ENCODE data around the gene TGFB1I1.
"Not testable (repeated sequence)": the region's sequence is repeated elsewhere in the genome, so short reads cannot be mapped to it uniquely, and the experiment has no call there.

TGFB1I1 gene

GRCh38 chr16:31487720-31488467 is 15.9 kb downstream of the TGFB1I1 start:
- DNase-seq (ENCODE audit: low spot score), result peak; percentile 78

- DNase-seq (ENCODE audit: low spot score), result no peak
These were observed 16.7 kb downstream of the TGFB1I1 start for GRCh38 chr16:31488468-31489297.

- DNase-seq (ENCODE audit: low spot score), result no peak
These were observed 17.3 kb downstream of the TGFB1I1 start for GRCh38 chr16:31489298-31489564.

- DNase-seq (ENCODE audit: low spot score), result no peak
These were observed 17.9 kb downstream of the TGFB1I1 start for GRCh38 chr16:31489616-31490584.

GRCh38 chr16:31491778-31492418 is 19.9 kb downstream of the TGFB1I1 start:
- DNase-seq (ENCODE audit: low spot score), result no peak

GRCh38 chr16:31493506-31494125 is 21.7 kb downstream of the TGFB1I1 start:
- no peak for DNase-seq (ENCODE audit: low spot score)

- DNase-seq (ENCODE audit: low spot score), result no peak
These were observed 24.7 kb downstream of the TGFB1I1 start for GRCh38 chr16:31496670-31497069.

GRCh38 chr16:31498493-31498892 is 26.5 kb downstream of the TGFB1I1 start:
- DNase-seq (ENCODE audit: low spot score), result no peak

GRCh38 chr16:31499928-31500327 is 28.0 kb downstream of the TGFB1I1 start:
- DNase-seq (ENCODE audit: low spot score), result no peak

- DNase-seq (ENCODE audit: low spot score), result no peak
These were observed 29.4 kb downstream of the TGFB1I1 start for GRCh38 chr16:31501226-31501965.

GRCh38 chr16:31501966-31502348 is 30.0 kb downstream of the TGFB1I1 start:
- DNase-seq (ENCODE audit: low spot score), result no peak

- DNase-seq (ENCODE audit: low spot score), result no peak
These were observed 31.0 kb downstream of the TGFB1I1 start for GRCh38 chr16:31502981-31503380.

GRCh38 chr16:31503555-31503954 is 31.6 kb downstream of the TGFB1I1 start:
- not testable (repeated sequence) for DNase-seq (ENCODE audit: low spot score)

GRCh38 chr16:31504159-31504558 is 32.2 kb downstream of the TGFB1I1 start:
- DNase-seq (ENCODE audit: low spot score), result no peak

GRCh38 chr16:31505483-31505882 is 33.5 kb downstream of the TGFB1I1 start:
- no peak for DNase-seq (ENCODE audit: low spot score)

GRCh38 chr16:31507617-31507928 is 35.6 kb downstream of the TGFB1I1 start:
- no peak for DNase-seq (ENCODE audit: low spot score)

GRCh38 chr16:31507929-31508705 is 36.2 kb downstream of the TGFB1I1 start, which contains the start of gene RUSF1:
RUSF1 (minus strand) TSS chr16:31508391; CDS start chr16:31508373, 18 bp downstream.
- peak; percentile 80 for DNase-seq (ENCODE audit: low spot score)

GRCh38 chr16:31508706-31509195 is 36.8 kb downstream of the TGFB1I1 start:
- no peak for DNase-seq (ENCODE audit: low spot score)

GRCh38 chr16:31513126-31513525 is 41.2 kb downstream of the TGFB1I1 start:
- DNase-seq (ENCODE audit: low spot score), result no peak

GRCh38 chr16:31513884-31514283 is 41.9 kb downstream of the TGFB1I1 start:
- no peak for DNase-seq (ENCODE audit: low spot score)

All from CD4-positive, alpha-beta T cell treated with Interleukin-15 for 4 hours (primary cell).